GM12891 (cell line): ENCODE results near the gene PRR15L.

Experiments
- DNase-seq: peaks from one replicate; pipeline ENCODE4 v3.0.0; 2011; ENCODE audit warnings: low spot score; ENCODE audit not compliant: insufficient read length
- FAIRE-seq: peaks from 2 replicates; lab custom pipeline; 2011; peaks lifted over from hg19 to GRCh38; lab: Jason Lieb, UNC
- PAX5 ChIP-seq: IDR thresholded peaks from 2 replicates; pipeline ENCODE4 v1.6.1; 2011; ENCODE audit warnings: low read length, moderate library complexity, mild to moderate bottlenecking; ENCODE audit not compliant: insufficient read depth, severe bottlenecking
- POLR2A ChIP-seq: IDR thresholded peaks from 2 replicates; pipeline ENCODE4 v1.6.1; 2011; ENCODE audit warnings: low read depth, low read length, control low read depth
- POLR2AphosphoS5 ChIP-seq: IDR thresholded peaks from 2 replicates; pipeline ENCODE4 v1.6.1; 2011; ENCODE audit warnings: low read depth, low read length, control low read depth
- POU2F2 ChIP-seq: IDR thresholded peaks from 2 replicates; pipeline ENCODE4 v1.6.1; 2011; ENCODE audit warnings: low read depth, mild to moderate bottlenecking, control low read depth, low read length, moderate library complexity
- SPI1 ChIP-seq: IDR thresholded peaks from 2 replicates; pipeline ENCODE4 v1.6.1; 2011; ENCODE audit warnings: low read depth, low read length, control low read depth
- TAF1 ChIP-seq: IDR thresholded peaks from 2 replicates; pipeline ENCODE4 v1.6.1; 2011; ENCODE audit warnings: low read depth, low read length, control low read depth

The PRR15L gene

DNA sequence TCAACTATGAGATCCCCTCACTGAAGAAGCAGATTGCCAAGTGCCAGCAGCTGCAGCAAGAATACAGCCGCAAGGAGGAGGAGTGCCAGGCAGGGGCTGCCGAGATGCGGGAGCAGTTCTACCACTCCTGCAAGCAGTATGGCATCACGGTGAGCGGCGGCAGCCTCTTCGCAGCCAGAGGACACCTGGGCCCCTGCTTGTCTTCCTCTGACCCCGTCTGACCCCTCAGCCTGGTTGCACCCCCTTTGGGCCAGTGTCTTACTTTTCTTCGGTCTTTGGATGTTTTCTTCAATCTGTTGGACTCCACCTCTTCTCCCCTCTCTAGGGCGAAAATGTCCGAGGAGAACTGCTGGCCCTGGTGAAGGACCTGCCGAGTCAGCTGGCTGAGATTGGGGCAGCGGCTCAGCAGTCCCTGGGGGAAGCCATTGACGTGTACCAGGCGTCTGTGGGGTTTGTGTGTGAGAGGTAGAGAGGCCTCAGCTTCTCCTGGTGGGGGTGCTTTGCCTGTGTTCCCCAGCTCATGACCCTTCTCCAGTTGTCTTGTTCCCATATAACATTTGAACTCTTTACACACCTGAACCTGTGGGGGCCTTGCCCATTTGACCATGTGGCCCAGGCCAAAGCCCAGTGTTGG lies 17.6 kb upstream of the PRR15L start:
- FAIRE-seq (no peak), DNase-seq (no peak)
- no peak for TF ChIP-seq PAX5
- TF ChIP-seq POLR2AphosphoS5: no peak
- no peak for TF ChIP-seq POU2F2
- TF ChIP-seq SPI1: no peak
- no peak for TF ChIP-seq TAF1
- TF ChIP-seq POLR2A: no peak

DNA sequence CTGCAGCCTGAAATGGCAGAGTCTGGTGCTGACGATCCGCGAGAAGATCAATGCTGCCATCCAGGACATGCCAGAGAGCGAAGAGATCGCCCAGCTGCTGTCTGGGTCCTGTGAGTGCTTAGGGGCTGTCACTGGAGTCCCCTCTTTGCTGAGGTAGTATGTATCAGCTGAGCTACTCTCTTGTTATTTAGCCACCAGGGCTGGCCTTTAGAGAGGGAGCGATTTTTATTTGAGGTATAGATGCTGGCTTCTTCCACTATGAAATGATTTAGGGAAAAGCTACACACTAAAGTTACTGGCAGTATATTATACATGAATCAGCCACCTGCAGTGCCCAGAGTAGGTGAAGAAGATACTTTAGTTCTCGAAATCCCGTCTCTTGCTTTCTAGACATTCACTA lies 15.9 kb upstream of the PRR15L start:
- DNase-seq (no peak), FAIRE-seq (no peak)
- TF ChIP-seq TAF1 (no peak), SPI1 (no peak), PAX5 (no peak), POU2F2 (no peak)

GRCh38 chr17:47970725-47971499 lies 13.2 kb upstream of the PRR15L start, which contains the start of gene CDK5RAP3:
CDK5RAP3 (plus strand) TSS chr17:47971113; CDS start chr17:47971147, 34 bp downstream.
- peak; percentile 88 for TF ChIP-seq POLR2AphosphoS5
- peak; percentile 89 for TF ChIP-seq POLR2A
- TF ChIP-seq POU2F2: no peak
- peak; percentile 78 for TF ChIP-seq TAF1
- TF ChIP-seq SPI1: peak; percentile 74
- TF ChIP-seq PAX5: no peak
- FAIRE-seq (peak; percentile 98), DNase-seq (peak; percentile 97)

DNA sequence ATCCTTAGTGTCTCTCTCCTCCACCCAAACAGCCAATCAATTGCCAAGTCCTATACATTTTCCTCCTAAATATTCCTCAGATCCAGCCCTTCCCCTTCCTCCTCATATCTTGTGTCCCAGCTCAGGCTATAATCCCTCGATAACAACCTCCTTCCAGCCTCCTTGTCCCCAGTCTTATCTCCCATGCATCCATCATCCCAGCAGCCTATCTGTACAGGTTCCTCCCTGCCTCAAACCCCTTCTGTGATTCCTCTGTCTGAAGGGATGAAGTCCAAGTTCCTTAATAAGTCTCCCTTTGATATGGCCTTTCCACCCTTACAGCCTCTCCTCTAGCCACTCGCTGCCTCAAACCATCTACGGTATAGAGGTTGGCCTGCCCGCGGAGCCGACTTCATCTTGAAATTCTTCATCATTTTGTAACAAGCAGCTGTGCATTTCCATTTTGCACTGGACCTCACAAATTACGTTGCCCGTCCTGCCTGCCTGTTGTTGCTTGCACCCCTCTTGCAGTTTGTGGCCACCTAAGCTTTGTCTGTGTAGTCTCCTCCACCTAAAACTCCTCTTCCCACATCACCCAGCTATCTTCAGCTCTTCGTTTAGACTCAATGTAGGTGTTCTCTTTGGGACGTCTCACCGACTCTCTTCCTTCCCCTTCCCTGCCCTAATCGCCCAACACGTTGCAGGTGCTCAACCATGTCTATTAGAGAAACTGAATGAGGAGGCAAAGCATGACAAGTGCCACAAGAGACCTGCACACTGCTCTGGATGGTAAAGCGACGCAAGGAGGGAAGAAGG lies 12.4 kb upstream of the PRR15L start:
- FAIRE-seq (no peak), DNase-seq (no peak)
- TF ChIP-seq TAF1: no peak
- TF ChIP-seq PAX5: no peak
- TF ChIP-seq POLR2A: no peak
- no peak for TF ChIP-seq POLR2AphosphoS5
- TF ChIP-seq SPI1: no peak
- no peak for TF ChIP-seq POU2F2

DNA sequence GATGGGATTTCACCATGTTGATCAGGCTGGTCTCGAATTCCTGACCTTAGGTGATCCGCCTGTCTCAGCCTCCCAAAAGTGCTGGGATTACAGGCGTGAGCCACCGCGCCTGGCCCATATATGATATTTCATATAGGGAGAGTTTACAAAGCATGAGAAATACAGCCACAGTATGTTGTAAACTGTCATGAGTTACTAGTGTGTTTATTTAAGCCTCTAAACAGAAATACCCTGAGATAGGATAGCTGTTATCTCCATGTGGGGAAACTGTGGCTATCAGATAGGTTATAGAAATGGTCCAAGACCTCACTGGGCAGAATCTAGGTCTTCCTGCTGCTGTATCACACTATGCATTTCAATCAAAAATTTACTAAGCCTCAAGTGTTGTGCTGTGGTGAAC lies 11.2 kb upstream of the PRR15L start:
- FAIRE-seq (no peak), DNase-seq (no peak)
- no peak for TF ChIP-seq POLR2A
- TF ChIP-seq SPI1: no peak
- no peak for TF ChIP-seq TAF1

GRCh38 chr17:47967607-47968252 lies 10.0 kb upstream of the PRR15L start:
- DNase-seq: no peak
- no peak for FAIRE-seq
- TF ChIP-seq POU2F2 (no peak), PAX5 (no peak), SPI1 (no peak), TAF1 (no peak), POLR2A (no peak), POLR2AphosphoS5 (no peak)

DNA sequence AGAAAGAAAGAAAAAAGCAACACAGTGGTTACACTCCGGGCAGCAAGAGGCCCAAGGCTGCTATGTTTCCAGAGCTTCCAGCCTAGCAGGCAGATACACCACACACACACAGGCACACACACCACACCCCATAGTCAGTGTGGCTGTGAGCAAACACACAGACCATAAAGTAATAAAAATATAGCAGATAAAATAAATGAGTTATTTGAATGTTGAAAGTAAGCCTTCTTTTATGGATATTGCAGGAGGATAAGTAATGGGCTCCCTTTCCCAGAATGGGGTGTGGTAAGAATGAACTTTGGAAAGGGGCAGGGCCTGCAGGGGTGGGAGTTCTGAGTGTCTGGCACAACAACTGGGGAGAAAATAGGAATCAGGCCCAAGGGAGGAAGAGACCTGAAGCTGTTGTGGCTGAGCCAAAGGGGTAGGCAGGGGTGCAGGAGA lies 8.4 kb upstream of the PRR15L start:
- FAIRE-seq: no peak

GRCh38 chr17:47964856-47965255 lies 7.2 kb upstream of the PRR15L start:
- FAIRE-seq: no peak
- TF ChIP-seq POLR2A: no peak
- TF ChIP-seq PAX5: no peak
- no peak for TF ChIP-seq TAF1

More for the DNA sequence above, 8.4 kb upstream of the PRR15L start:
- no peak for DNase-seq
- no peak for TF ChIP-seq POLR2A
- no peak for TF ChIP-seq PAX5
- no peak for TF ChIP-seq POU2F2
- no peak for TF ChIP-seq TAF1
- TF ChIP-seq POLR2AphosphoS5: no peak
- TF ChIP-seq SPI1: no peak

DNA sequence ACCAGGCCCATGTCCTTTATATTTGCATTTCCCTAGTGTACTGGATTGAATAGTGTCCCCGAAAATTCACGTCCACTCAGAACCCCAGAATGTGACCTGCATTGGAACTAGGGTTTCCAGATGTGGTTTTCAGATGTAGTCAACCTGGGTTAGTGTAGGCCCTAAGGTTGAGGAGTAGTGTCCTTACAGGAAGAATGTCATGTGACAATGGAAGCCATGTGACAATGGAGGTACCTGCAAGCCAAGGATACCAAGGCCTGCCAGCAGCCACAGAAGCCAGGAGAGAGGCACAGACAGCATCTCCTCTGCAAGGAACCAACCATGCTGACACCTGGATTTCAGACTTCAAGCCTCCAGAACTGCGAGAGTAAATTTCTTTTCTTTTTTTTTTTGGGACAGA lies 5.2 kb upstream of the PRR15L start:
- FAIRE-seq (no peak), DNase-seq (no peak)
- TF ChIP-seq PAX5: no peak
- no peak for TF ChIP-seq POU2F2
- TF ChIP-seq TAF1: no peak
- TF ChIP-seq SPI1: no peak
- TF ChIP-seq POLR2AphosphoS5: no peak
- TF ChIP-seq POLR2A: no peak

More at GRCh38 chr17:47964856-47965255, 7.2 kb upstream of the PRR15L start:
- DNase-seq: no peak
